Measurements from ENCODE around the gene PTPRT.

- TF ChIP-seq SP1 (IDR thresholded peaks at IDR 0.05), result no peak
- TF ChIP-seq TARDBP (IDR thresholded peaks at IDR 0.05), result no peak
- TF ChIP-seq SUZ12 (IDR thresholded peaks at IDR 0.05), result no peak
- no peak for TF ChIP-seq FOXA1 (IDR thresholded peaks at IDR 0.05)
- no peak for TF ChIP-seq PKNOX1 (IDR thresholded peaks at IDR 0.05)
- TF ChIP-seq ELF4 (IDR thresholded peaks at IDR 0.05), result no peak
- no peak for TF ChIP-seq L3MBTL2 (conservative IDR thresholded peaks at IDR 0.05)
- TF ChIP-seq FOXM1 (IDR thresholded peaks at IDR 0.05; ENCODE audit: borderline replicate concordance), result no peak
- TF ChIP-seq ZNF384 (IDR thresholded peaks at IDR 0.05), result no peak
- TF ChIP-seq FOXK2 (IDR thresholded peaks at IDR 0.05), result no peak
- no peak for TF ChIP-seq NFRKB (IDR thresholded peaks at IDR 0.05)
- no peak for TF ChIP-seq BHLHE40 (IDR thresholded peaks at IDR 0.05; ENCODE audit: borderline replicate concordance)
Observed at GRCh38 chr20:42067174-42067573, 1122.5 kb downstream of the PTPRT start.
